Adipose tissue (tissue), 3 donors: ENCODE results near the gene R3HDM2. TPM values are rescaled to one million over a fixed set of nuclear protein-coding genes. Genes with fewer than 3 reads are reported as not detected.
"Not testable (repeated sequence)": the region's sequence is repeated elsewhere in the genome, so short reads cannot be mapped to it uniquely, and the experiment has no call there.

ENCODE experiments used
- H3K27ac ChIP-seq: one replicate; pipeline ENCODE4 v1.5.1; 2013; ENCODE audit warnings: low read depth, low read length
- WGBS, 3 donors: extraction: QIAGEN DNeasy Blood & Tissue Kit; methylation state at CpG; one replicate each; pipeline ENCODE4 v1.1.7; 2013; 5-methylcytosine and 5-hydroxymethylcytosine counted together
- polyA plus RNA-seq, 3 donors: library from polyadenylated mRNA; stranded (reverse); fragments of 200-250 nt; gene quantifications; one replicate each; pipeline ENCODE4 v1.2.3, GENCODE V29; 2013
- donor health status: healthy with polysubstance abuse.
- donor health status: Bipolar disorder and iron deficiency.
- donor health status: healthy.

R3HDM2 gene
- polyA plus RNA-seq, 3 donors: 11.7 to 24.2 (median 18.1) TPM

DNA sequence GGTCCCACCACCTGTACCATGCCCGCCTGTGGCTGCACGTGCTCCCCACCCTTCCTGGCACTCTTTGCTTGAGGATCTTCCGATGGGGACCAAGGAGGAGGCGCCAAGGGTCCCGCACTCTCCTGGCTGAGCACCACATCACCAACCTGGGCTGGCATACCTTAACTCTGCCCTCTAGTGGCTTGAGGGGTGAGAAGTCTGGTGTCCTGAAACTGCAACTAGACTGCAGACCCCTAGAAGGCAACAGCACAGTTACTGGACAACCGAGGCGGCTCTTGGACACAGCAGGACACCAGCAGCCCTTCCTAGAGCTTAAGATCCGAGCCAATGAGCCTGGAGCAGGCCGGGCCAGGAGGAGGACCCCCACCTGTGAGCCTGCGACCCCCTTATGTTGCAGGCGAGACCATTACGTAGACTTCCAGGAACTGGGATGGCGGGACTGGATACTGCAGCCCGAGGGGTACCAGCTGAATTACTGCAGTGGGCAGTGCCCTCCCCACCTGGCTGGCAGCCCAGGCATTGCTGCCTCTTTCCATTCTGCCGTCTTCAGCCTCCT lies 25.4 kb upstream of the R3HDM2 start:
- 30 to 38% (median 37%) methylated on average over 15 of the region's 15 CpGs for WGBS, 3 donors
- H3K27ac ChIP-seq: no peak overlapping the region

DNA sequence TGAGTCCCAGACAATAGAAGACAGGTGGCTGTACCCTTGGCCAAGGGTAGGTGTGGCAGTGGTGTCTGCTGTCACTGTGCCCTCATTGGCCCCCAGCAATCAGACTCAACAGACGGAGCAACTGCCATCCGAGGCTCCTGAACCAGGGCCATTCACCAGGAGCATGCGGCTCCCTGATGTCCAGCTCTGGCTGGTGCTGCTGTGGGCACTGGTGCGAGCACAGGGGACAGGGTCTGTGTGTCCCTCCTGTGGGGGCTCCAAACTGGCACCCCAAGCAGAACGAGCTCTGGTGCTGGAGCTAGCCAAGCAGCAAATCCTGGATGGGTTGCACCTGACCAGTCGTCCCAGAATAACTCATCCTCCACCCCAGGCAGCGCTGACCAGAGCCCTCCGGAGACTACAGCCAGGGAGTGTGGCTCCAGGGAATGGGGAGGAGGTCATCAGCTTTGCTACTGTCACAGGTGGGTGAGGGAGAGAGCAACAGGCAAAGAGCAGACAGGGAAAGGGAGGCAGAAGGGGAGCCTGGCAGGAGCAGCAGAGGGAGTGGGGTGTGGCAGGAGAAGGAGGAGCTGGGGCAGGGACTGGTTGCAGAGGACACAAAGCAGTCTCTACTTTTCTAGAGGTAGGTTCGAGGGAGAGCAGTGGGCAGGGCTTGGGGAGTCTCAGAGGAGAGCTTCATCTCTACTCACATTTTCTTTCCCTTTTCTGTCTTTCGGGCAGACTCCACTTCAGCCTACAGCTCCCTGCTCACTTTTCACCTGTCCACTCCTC lies 24.7 kb upstream of the R3HDM2 start:
- no peak overlapping the region for H3K27ac ChIP-seq
- 54 to 61% (median 57%) methylated on average over 10 of the region's 10 CpGs for WGBS, 3 donors

DNA sequence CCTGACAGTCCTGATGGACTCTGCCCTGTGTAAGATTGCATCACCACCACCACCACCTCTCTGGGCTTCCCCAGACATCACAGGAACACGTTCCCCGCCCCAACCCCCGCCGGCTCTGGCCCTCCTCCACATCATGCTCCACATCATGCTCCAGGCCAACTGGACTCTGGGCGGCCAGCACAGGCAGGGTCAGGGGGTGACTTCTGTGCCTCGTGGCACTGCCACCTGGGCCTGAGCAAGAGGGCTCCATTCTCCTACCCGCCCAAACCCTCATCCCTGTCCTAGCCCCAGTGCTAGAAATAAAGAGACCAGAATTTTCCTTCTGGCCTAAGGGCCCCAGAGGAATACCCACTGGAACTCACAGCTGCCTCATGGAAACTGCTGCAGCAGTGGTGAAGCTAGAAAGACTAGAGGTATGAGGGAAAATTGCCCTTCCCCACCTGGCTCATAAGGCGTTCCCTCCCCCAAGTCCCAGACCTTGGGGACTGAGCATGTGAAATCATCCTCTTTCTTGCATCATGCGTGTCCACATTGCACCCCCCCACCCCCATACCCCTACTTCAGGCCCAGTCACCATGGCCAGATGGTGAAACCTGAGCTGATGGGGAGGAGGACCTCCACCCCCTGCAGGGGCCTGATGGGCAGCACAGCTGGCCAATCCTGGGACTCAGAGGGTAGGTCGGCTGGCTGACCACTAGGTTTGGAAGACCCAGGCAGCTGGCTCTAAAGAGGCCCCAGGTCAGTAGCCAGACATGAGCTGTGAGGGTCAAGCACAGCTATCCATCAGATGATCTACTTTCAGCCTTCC lies 23.9 kb upstream of the R3HDM2 start, which contains the start of gene INHBE:
Gene INHBE (plus strand): TSS at position 742 of the 808 bp plus-strand sequence. CDS start 230 bp downstream, outside the sequence.
- 49 to 66% (median 59%) methylated on average over 10 of the region's 10 CpGs for WGBS, 3 donors

DNA sequence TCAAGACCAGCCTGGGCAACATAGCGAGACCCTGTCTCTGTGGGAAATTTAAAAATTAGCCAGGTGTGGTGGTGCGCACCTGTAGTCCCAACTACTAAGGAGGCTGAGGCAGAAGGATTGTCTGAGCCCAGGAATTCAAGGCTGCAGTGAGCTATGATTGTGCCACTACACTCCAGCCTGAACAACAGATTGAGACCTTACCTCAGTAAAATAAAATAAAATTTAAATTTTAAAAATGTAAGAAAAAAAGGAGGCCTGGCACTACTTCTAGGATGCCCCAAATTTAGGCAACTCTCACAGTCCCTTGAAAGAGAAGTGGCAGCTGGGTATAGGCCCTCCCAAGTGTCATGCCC lies 23.3 kb upstream of the R3HDM2 start:
- no peak overlapping the region for H3K27ac ChIP-seq
- 89 to 98% (median 95%) methylated on average over 2 of the region's 2 CpGs for WGBS, 3 donors

More for the DNA sequence above, 23.9 kb upstream of the R3HDM2 start, which contains the start of gene INHBE:
- H3K27ac ChIP-seq: no peak within 1 kb of the TSS

DNA sequence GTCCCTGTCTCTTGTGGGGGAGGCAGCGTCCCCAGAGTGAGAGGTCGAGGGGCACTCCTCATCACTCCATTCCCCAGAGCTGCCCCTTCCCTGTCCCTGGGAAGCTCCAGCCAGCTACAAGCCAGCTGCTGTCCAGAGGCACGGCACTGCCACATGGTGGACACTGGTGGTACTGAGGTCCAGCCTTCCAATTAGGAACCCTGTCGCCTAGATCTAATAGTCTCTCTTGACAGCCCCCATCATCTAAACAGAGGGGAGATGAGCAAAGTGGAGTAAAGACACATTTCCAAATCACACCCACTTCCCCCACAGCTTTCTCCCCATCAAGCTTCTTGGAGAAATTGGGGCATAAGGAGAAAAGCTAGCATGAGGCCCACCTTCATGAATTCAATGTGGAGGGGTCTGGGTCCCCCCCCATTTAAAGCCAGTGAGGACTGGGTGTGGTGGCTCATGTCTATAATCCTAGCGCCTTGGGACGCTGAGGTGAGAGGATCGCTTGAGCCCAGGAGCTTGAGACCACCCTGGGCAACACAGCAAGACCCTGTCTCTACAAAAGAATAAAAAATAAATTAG lies 22.2 kb upstream of the R3HDM2 start:
- no peak overlapping the region for H3K27ac ChIP-seq
- 9 to 31% (median 30%) methylated on average over 7 of the region's 7 CpGs for WGBS, 3 donors

DNA sequence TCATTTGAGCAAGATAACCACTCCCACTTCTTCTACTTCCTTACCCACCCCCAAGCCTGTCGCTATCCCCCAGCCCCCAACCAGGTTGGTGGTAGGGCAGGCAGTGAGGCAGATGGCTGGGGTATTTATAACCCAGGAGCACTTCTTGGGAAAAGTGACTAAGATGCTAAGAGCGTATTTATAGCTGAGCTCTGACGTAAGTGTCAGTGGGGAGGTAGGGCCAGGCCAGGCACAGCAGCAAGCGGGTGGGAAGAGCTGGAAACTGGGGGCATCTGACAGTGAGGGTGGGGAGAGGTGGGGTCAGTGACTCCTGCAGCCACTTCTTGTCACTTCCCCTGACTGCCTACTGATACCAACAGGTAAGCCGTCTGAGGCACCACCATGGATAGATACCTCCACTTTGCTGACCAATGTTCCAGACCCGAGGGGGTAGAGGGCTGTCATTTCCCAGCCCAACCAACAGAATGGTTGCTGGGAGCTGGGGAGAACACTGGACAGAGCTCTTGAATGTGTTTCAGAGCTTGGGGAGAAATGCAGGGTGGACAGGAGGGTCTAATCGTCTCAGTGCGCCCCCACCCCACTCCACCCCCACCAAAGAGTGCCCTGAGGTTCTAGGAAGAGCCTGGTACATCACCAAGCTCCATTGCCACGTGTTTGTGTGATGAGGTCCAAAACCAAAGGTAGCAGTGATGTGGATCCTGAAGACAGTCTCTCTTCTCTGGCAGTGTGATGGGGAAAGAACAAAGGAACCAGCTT lies 21.5 kb upstream of the R3HDM2 start:
- WGBS, 3 donors: 27 to 36% (median 33%) methylated on average over 9 of the region's 9 CpGs
- H3K27ac ChIP-seq: no peak overlapping the region

DNA sequence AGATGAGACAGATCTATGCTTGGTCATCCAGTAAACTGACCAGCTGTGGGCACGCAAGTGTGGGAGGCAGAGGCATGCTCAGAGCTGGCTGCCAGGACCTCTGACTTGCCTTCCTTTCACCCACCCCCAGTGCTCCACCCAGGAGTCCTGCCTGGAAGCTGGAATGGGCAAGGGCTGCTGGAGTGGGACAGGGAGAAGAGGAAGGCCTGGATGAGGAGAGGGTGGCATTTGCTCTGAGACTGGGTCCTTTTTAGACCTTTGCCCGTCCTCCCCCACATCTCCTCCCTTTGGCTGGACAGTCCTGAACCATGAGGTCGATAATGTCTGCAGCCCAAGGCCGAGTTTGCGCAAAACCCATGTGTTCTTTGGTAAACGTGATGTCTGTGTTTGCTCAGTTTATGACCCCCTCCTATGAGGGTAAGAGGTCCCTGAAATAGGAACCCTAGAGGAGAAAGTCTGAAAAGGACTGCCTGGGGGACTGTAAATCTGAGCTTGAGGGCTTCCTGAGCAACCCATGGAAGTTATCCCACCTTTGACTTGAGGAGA lies 20.5 kb upstream of the R3HDM2 start:
- WGBS, 3 donors: 40 to 76% (median 75%) methylated on average over 6 of the region's 6 CpGs
- H3K27ac ChIP-seq: no peak overlapping the region

DNA sequence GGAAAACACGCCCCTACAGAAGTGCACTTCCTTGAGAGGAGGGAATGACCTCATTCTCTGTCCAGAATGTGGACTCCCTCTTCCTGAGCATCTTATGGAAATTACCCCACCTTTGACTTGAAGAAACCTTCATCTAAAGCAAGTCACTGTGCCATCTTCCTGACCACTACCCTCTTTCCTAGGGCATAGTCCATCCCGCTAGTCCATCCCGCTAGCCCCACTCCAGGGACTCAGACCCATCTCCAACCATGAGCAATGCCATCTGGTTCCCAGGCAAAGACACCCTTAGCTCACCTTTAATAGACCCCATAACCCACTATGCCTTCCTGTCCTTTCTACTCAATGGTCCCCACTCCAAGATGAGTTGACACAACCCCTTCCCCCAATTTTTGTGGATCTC lies 19.2 kb upstream of the R3HDM2 start:
- H3K27ac ChIP-seq: no peak overlapping the region
- 78 to 93% (median 79%) methylated on average over 3 of the region's 3 CpGs for WGBS, 3 donors

DNA sequence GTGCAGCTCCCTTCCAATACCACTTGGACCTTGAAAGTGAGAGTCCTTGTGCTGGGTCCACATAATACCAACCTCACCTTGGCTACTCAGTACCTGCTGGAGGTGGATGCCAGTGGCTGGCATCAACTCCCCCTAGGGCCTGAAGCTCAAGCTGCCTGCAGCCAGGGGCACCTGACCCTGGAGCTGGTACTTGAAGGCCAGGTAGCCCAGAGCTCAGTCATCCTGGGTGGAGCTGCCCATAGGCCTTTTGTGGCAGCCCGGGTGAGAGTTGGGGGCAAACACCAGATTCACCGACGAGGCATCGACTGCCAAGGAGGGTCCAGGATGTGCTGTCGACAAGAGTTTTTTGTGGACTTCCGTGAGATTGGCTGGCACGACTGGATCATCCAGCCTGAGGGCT lies 18.5 kb upstream of the R3HDM2 start:
- no peak overlapping the region for H3K27ac ChIP-seq
- WGBS, 3 donors: 96 to 99% (median 97%) methylated on average over 7 of the region's 7 CpGs

DNA sequence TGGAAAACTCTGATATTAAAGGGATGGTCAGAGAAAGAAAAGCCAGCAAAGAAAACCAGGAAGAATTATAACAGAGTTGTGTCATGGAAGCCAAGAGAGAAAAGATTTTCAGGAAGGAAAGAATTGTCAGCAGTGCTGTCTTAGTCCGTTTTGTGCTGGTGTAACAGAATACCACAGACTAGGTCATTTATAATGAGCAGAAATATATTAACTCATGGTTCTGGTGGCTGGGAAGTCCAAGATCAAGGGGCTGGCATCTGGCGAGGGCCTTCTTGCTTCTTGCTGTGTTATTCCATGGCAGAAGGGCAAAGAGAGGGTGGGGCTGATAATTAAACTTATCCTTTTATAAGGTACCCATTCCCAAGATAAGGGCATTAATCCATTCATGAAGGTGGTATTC lies 17.8 kb upstream of the R3HDM2 start:
- H3K27ac ChIP-seq: no peak overlapping the region
- 73 to 90% (median 84%) methylated on average over 2 of the region's 2 CpGs for WGBS, 3 donors

DNA sequence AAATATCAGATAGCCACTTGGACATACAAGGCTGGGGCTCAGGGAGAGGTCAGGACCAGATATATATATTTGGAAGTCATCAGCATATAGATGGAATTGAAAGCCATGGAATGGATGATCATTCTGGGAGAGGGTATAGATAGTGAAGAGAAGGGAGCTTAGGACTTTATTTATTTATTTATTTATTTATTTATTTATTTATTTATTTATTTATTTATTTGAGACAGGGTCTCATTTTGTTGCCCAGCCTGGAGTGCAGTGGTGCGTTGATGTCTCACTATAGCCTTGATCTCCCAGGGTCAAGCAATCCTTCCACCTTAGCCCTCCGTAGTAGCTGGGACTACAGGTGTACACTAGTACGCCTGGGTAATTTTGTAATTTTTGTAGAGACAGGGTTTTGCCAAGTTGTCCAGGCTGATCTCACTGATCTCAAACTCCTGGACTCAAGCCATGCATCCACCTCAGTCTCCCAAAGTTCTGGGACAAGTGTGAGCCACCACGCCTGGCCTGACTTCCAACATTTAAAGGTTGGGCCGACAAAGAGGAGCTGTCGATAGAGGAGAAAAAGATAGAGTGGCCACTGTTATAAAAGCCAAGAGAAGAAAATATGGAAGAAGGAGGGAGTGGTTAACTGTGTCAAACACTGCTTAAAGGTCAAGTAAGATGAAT lies 15.6 kb upstream of the R3HDM2 start:
- 94 to 99% (median 97%) methylated on average over 6 of the region's 6 CpGs for WGBS, 3 donors
- H3K27ac ChIP-seq: no peak overlapping the region

DNA sequence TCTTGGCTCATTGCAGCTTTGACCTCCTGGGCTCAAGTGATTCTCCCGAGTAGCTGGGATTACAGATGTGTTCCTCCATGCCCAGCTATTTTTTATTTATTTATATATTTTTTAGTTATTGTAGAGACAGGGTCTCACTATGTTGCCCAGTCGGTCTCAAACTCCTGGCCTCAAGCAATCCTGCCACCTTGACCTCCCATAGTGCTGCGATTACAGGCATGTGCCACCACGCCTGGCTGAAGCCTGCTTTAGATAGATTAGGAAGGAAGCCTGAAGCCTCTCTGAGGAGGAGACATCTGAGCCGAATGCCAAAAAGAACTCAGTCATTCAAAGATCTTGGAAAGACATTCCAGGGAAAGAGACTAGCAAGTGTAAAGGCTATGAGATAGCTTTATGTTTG lies 13.9 kb upstream of the R3HDM2 start:
- 75 to 82% (median 80%) methylated on average over 5 of the region's 5 CpGs for WGBS, 3 donors
- no peak overlapping the region for H3K27ac ChIP-seq

DNA sequence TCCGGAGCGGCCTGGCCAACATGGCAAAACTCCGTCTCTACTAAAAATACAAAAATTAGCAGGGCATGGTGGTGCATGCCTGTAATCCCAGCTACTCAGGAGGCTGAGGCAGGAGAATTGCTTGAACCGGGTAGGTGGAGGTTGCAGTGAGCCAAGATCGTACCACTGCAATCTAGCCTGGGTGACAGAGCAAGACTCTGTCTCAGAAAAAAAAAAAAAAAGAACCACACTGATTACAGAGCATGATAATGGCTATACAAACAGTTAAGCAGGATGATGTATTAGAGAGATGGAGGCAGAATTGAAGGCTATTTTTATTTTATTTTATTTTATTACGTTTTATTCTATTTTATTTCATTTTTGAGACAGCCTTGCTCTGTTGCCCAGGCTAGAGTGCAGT lies 13.5 kb upstream of the R3HDM2 start:
- H3K27ac ChIP-seq: not testable (repeated sequence)
- 79 to 85% (median 82%) methylated on average over 6 of the region's 6 CpGs for WGBS, 3 donors

DNA sequence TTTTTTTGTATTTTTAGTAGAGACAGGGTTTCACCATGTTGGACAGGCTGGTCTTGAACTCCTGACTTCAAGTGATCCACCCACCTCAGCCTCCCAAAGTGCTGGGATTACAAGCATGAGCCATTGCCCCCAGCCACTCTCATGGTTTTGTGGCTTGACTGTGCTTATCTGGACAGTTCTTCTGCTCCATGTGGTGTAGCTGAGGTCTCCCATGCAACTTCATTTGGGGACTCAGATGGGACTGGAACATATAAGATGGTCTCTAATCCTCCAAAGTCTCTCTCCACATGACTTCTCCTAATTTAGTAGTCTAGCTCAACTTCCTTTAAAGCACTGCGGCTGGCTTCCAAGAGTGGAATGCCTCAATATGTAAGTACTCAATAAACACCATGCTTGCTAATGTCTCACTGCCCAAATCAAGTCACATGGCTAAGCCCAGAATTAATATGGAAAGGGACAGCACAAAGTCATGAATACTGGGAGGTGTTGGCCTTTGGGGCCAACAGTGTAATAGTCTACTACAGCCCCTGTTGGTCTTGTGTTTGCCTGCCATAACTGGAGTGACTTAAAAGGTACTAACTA lies 11.1 kb upstream of the R3HDM2 start:
- WGBS, 3 donors: 45 to 68% (median 61%) methylated on average over 1 of the region's 1 CpG
- H3K27ac ChIP-seq: no peak overlapping the region

DNA sequence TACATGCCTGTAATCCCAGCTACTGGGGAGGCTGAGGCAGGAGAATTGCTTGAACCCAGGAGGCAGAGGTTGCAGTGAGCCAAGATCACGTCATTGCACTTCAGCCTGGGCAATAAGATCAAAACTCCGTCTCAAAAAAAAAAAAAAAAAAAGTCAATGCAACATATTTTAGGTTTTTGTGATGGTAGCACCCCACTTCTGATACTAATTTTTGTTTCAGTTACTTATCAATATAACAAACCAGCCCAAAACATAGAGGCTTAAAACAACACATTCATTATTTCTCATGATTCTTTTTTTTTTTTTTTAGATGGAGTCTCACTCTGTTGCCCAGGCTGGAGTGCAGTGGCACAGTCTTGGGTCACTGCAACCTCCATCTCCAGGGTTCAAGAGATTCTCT lies 10.6 kb upstream of the R3HDM2 start:
- not testable (repeated sequence) for H3K27ac ChIP-seq
- 92 to 98% (median 93%) methylated on average over 2 of the region's 2 CpGs for WGBS, 3 donors

DNA sequence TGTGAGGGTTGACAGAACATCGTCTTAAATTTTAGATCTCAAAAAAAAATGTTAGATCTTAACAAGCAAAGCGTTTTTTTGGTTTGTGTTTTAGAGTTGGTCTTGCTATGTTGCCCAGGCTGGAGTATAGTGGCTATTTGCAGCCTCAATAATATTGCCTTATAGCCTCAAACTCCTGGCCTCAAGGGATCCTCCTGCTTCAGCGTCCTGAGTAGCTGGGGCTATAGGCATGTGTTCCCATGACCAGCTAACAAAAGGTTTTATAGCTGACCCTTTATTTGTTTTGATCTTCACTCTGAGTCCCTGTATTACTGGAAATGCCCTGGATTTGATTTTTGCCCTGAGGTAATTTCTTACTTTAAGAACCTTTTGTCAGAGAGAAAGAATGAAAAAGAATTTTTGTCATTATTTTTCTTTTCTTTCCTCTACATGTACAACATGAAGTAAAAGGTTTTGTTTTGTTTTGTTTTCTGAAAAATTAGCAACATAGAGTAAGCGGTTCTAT lies 9.0 kb upstream of the R3HDM2 start:
- H3K27ac ChIP-seq: no peak overlapping the region
- WGBS, 3 donors: 76 to 81% (median 81%) methylated on average over 4 of the region's 4 CpGs

DNA sequence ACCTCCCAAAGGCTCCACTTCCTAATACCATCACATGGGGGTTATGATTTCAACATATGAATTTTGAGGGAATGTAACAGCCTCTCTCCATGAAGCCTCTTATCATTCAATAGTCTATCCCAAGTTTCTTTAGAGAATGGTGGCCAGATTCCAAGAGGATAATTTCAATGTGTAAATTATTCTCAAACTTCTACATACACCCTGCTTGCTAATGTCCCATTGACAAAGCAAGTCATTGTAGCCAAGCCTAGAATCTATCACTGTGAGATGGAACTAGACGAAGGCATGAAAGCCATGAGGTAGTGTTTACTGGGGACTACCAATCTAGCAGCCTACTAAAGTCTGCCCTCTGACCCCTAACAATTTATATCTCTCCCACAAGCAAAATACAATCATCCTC lies 7.6 kb upstream of the R3HDM2 start:
- 71 to 94% (median 85%) methylated on average over 1 of the region's 1 CpG for WGBS, 3 donors

More for the DNA sequence above, 7.6 kb upstream of the R3HDM2 start:
- no peak overlapping the region for H3K27ac ChIP-seq
